Measurements from ENCODE around the gene ARL3.
"Not testable (repeated sequence)": the region's sequence is repeated elsewhere in the genome, so short reads cannot be mapped to it uniquely, and the experiment has no call there.

ARL3 gene

DNA sequence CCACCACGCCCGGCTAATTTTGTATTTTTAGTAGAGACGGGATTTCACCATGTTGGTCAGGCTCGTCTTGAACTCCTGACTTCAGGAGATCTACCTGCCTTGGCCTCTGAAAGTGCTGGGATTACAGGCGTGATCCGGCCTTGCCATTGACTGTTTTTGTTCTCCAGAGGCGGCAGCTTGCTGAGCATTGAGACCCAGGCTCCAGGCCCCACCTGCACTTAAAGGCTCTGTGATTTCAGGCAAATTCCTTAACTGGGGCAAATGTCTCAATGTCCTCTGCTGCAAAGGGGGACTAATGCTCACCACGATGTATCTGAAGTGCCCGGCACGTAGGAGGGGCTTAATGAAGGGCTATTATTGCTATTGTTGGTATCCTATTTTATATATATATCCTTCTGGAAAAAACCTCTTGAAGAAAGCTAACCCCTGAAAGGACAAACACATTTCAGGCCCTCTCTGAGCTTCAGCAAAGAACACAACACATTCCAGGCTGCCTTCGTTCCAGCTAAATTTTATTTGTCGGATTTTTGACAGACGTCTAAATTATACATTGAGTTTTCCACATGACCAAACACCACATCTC lies 40.9 kb downstream of the ARL3 start:
- DNase-seq (ENCODE audit: low read depth in 2 of 2), result no peak

DNA sequence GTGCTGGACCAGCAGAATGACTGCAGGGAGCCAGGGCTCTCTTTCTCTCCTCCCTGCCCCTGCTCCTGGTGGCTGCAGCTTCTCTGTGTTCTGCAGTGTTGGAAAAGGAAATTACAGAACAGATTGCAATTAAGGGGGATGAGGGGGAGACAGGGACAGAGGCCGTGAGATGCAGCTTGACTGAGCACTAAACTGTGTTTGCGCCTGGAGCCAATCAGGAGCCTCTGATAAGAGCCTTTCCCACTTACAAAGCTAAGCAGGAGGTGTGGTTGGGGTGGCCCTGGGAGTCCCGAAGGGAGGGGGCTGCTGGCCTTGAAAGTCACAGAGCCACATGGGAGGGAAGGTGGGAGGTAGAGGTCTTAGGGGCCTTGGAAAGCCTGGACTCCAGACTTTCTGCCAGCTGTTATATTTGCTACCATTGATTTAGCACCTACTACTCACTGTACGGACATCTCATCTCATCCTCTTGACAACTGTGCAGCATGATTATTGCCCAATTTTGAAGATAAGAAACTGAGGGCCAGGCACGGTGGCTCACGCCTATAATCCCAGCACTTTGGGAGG lies 43.2 kb downstream of the ARL3 start:
- DNase-seq (ENCODE audit: low read depth in 2 of 2), result no peak

DNA sequence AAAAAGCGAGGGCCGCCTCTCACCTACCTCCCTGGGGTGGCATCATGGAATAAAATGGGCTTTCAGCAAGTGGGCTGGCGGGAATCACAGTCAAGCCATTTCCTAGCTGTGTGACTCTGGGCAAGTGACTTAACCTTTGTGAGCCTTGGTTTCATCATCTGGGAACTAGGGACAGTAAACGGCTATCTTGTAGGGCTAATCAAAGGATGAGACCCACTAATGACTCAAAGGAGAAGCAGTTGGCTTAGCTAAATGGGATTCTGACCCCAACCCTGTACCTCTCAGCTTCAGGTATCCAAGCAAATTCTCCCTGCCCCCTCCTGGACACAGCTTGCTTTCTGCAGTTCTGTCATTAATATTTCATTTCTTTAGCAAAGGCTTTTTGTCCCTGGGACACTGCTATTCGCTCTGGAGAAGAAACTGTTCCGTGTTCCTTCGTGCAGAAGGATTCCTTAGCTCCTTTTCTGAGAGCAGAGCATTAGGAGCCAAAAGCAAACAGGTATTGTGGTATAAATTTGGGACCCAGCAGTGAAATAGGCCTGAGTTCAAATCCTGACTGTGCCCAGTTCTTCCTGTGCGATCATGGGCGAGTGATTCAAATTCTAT lies 44.0 kb downstream of the ARL3 start:
- DNase-seq (ENCODE audit: low read depth in 2 of 2), result no peak

DNA sequence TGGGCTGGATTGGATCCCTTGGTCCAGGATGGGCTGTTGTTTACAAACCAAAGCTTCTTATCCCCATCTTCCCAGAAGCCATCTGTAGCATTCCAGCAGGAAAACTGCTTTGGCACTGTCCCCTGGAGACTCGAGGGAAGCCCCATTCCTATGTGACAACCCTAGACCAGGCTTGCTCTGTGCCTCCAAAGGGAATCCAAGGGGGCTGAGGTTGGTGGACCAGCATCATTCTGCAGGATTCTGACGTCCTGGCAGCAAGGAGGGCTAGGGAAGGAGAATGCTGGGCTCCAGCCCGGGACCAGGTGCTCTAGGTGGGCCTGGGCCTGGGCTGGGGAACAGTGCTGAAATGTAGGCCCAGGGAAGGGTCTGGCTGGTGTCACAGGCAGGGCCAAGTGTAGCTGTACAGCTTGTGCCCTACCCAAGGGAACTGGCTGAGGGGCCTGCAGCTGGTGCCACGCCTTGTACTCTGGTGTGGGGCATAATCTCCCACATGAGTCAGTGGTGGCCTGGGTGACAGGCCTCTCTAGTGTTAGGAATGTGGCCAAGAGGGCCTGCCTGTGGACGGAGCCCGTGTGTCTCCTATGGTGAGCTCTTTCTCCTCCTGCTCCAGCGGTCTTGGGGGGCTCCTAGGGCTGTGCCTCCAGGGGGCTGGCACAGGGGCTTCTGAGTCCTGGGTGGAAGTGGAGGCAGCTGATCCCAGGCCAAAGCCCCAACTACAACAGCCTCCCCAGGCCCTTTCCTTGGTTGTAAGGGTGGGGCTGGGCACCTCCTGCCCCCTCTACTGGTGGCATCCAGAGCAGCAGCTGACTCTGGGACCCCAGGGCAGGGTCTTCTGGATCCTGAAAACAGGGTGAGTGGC lies 44.8 kb downstream of the ARL3 start:
- DNase-seq (ENCODE audit: low read depth in 2 of 2), result no peak

DNA sequence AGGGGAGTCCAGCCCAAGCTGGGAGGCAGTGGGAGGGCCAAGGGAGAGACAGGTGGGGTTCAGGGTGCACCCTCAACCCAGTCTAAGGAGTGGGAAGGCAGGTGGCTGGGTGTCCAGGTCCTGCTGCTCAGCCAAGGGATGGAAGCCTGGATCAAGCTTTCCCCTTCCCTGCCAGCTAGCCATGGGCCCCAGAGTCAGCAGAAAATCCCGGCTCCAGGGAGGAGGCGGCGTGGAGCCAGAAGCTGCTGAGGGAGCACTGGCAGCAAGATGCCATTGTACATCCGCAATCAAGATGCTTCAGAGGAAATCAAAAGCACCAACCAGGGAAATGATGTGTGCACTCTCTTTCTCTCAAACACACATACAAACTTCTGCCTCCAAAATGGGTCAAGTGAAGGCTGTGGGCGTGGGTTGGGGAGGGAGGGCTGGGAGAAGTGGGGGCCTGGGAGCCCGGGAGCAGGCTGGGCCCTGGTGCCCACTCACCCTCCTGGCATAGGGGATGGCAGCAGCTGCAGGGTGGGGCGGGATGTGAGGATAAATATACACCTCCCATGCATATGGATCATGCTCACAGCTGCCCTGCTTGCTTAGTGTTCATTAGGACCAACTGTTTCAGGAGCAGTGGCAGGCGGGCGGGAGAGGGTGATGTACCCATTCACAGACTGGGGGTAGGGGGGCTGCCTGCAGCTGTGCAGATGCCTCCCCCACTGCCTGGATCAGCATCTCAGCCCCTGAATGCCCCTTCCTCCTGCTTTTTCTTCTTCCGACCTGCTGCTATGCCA lies 45.7 kb downstream of the ARL3 start:
- no peak for DNase-seq (ENCODE audit: low read depth in 2 of 2)

DNA sequence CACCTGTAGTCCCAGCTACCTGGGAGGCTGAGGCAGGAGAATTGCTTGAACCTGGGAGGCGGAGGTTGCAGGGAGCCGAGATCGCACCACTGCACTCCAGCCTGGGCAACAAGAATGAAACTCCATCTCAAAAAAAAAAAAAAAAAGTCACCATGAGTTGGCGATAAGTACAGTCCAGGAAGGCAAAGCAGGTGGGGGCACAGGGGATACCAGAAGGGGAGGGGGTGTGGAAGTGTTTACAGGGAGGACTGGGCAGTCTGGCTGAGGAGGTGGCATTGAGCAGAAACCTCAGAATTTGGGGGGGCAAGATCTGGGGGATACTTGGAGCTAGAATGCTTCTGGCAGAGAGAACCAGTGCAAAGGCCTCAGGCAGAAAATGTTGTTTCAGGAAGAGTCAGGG lies 46.8 kb downstream of the ARL3 start:
- DNase-seq (ENCODE audit: low read depth in 2 of 2), result not testable (repeated sequence)

DNA sequence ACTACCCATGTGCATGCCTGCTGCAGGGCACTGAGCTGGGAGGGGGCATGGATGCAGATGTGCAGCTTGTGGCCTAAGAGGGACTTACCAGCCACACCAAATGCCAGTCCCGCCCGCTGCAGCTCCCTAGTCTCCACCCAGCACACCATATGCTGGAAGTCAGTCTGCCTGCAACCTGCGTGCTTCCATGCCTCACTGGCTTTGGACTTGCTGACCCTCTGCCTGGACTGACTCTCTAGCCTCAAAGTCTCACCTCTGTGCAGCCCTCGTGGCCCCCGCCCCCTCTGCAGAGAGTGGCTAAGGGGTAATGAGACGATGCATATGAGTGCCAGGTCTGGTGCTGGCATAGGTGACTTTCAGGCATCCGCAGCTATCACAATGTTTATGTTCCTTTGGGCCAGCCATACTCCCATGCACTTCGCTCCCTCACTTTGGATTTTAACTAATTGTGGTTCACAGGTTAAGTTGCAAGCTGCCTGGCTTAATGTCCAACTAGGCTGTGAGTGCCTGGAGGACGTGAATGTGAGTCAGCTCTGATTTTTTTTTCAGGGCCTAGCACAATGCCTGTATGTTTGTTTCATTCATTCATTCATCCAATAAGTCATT lies 48.2 kb downstream of the ARL3 start:
- DNase-seq (ENCODE audit: low read depth in 2 of 2), result no peak

DNA sequence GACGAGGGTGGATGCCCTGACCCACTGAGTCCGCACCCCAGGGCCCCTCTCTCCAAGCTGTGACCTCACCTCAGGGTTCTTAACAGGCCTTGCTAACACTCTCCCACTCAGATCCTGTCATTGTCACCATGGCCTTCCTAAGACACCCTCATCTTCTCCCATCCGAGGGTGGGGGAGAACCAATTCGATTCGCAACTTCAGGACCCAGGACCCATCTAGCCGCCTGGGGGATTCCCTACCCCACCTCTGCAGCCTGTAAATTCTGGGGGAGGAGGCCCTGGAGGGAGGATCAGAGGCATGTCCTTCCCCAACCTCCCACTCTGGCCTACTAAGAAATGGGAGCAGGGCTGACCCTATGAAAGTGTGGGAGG lies 52.6 kb downstream of the ARL3 start:
- no peak for DNase-seq (ENCODE audit: low read depth in 2 of 2)

DNA sequence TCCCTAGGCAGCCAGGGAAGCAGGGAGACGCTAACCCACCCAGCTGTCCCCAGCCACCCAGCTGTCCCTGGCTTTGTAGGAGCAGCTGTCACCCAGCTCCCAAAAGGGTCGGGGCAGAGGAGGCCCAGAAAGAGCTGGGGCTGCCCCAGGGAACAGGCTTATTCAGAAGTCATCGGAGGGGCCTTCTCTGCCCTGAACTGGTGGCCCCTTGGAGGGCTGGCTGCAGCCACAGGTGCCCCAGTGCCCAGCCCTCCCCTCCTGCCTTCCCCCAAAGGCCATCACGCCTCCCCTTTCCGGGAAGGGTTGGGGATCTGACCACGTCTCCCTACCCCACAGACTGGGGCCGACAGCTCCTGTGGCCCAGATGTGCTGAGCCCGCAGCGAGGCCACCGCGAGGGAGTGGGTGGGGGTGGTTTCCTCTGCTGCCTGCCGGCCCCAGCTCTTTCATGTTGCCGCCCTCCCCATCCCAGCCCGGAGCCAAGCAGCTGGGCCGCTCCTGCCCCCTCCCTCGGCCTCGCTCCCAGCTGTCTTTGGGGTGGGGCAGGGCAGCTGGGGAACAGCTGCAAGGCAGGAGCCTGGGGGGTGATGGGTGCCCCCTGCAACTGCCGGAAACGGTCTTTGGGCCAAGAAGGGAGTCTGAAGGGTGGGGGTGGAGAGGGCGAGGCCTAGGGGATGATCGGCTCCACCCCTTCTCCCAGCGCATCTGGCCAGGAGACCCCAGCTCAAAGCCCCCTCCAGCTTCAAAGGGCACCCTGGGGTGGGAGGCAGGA lies 53.1 kb downstream of the ARL3 start:
- DNase-seq (ENCODE audit: low read depth in 2 of 2), result no peak

DNA sequence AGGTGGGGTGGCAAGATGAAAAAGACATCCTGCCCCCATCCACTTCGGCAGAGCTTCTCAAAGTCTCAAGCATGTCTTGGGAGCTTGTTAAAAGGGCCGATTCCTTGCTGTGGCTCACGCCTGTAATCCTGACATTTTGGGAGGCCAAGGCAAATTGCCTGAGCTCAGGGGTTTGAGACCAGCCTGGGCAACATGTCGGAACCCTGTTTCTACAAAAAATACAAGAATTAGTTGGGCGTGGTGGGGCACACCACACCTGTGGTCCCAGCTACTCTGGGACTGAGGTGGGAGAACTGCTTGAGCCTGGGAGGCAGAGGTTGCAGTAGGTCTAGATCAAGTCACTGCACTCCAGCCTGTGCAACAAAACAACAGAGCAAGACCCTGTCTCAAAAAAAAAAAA lies 55.4 kb downstream of the ARL3 start:
- no peak for DNase-seq (ENCODE audit: low read depth in 2 of 2)

DNA sequence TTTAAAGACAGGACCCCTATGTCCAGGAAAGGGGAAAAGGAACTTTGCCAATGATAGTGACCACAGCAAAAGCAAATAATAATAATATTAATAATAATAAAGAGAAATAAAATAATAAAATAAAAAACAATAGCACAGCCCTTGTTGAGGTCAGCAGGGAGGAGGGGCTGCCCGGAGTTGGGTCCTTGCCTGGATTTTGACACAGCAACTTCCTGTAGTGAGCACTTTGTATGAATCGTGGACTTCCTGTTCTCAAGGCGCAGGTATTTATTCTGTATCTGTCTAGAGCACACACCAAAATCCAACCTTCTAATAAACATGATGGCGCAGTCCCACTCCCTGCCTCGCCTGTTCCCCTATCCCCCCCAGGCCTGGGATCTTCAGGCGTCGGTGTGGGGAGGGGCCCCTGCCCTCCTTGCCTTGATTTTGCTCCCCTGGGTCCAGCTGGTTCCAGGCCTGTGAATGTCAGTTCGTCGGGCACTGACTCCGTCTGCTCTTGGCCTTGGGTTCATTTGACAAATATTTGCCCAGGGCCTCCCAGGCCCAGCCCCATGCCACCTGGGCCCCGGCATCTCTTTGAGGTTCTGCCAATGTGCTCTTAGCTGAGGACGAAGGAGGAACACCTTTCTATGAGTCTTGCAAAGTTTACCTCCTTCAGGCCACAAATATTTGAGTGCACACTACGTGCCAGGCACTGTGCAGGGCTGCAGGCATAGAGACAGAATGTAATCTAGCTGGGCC lies 56.0 kb downstream of the ARL3 start:
- no peak for DNase-seq (ENCODE audit: low read depth in 2 of 2)

DNA sequence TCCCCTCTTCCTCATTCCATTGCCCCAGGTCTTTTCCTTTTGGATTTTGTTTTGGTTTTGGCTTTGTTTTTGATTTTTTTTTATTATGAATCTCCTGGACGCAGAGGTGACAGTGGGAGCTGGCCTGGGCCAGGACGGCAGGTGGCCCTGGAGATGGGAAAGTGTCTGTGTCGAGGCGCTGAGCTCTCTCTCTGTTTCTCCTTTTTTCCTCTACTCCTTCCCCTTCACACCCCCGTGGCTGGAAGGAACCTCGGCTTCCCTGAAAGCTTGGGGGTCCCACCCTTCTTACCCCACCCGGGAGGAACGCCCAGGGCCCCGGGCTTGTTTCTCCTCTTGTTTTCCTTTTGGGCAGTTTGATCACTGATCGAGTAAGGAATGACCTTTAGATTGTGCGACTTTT lies 56.7 kb downstream of the ARL3 start:
- DNase-seq (ENCODE audit: low read depth in 2 of 2), result no peak

DNA sequence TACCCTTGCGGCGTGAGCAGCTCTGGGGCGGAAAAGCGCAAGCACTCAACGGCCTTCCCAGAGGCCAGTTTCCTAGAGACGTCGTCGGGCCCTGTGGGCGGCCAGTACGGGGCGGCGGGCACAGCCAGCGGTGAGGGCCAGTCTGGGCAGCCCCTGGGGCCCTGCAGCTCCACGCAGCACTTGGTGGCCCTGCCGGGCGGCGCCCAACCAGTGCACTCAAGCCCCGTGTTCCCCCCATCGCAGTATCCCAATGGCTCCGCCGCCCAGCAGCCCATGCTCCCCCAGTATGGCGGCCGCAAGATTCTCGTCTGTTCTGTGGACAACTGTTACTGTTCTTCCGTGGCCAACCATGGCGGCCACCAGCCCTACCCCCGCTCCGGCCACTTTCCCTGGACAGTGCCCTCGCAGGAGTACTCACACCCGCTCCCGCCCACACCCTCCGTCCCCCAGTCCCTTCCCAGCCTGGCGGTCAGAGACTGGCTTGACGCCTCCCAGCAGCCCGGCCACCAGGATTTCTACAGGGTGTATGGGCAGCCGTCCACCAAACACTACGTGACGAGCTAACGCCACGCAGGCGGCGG lies 57.3 kb downstream of the ARL3 start:
- DNase-seq (ENCODE audit: low read depth in 2 of 2), result no peak

DNA sequence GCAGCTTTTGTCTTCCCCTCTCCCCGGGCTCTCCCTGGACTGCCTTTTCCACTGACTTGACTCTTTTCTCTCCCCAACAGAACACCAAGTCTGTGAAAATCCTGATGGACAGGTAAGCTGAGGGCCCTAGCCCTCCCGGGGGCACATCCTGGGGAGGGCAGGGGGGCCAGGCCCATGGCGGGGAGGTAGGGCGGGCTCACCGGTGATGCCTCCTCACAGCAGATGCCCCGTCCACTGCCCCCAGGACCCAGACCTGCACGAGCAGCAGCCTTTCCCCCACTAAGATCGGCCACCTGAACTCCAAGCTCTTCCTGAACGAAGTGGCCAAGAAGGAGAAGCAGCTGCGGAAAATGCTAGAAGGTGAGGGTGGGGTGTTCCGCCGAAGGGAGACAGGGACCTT lies 58.2 kb downstream of the ARL3 start:
- no peak for DNase-seq (ENCODE audit: low read depth in 2 of 2)

DNA sequence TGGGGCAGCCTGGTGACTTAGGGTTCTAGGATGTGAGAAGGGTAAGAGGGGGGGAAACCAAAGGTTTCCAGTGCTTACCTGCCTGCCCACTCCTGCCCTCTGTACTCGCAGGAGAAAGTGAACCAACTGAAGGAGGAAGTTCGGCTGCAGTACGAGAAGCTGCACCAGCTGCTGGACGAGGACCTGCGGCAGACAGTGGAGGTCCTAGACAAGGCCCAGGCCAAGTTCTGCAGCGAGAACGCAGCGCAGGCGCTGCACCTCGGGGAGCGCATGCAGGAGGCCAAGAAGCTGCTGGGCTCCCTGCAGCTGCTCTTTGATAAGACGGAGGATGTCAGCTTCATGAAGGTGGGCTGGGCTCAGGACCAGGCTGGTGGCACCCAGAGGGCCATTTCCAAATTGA lies 59.2 kb downstream of the ARL3 start:
- no peak for DNase-seq (ENCODE audit: low read depth in 2 of 2)

DNA sequence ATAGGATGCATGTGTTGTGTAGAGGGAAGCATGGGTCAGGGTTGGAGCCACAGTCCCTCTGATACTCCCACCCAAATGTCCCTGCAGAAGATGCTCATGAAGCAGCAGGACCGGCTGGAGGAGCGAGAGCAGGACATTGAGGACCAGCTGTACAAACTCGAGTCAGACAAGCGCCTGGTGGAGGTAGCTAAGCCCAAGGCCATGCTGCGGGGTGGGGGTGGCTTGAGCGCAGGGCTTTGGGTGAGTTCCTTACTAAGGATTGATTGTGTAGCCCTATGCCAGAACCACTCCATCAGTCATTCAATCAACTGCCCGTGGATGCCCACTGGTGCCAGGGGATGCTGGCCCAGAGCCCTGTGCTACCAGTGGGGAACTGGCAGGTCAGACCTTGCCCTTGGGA lies 59.6 kb downstream of the ARL3 start:
- DNase-seq (ENCODE audit: low read depth in 2 of 2), result no peak

DNA sequence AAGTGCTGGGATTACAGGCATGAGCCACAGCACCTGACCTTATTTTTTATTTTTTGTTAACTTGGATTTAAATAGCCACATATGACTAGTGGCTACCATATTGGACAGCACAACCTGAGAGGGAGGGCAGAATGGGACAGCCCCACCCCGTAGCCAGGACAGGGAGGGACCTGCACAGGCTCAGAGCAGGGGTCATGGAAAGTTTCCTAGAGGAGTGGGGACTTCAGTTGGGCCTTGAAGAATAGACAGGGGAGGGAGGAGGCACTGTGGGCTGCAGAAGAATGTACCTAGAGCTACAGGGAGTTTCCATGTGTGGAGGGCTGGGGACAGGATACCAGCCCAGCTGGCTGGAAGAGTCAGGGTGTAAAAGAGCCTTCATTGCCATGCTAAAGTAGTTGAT lies 61.1 kb downstream of the ARL3 start:
- DNase-seq (ENCODE audit: low read depth in 2 of 2), result no peak

DNA sequence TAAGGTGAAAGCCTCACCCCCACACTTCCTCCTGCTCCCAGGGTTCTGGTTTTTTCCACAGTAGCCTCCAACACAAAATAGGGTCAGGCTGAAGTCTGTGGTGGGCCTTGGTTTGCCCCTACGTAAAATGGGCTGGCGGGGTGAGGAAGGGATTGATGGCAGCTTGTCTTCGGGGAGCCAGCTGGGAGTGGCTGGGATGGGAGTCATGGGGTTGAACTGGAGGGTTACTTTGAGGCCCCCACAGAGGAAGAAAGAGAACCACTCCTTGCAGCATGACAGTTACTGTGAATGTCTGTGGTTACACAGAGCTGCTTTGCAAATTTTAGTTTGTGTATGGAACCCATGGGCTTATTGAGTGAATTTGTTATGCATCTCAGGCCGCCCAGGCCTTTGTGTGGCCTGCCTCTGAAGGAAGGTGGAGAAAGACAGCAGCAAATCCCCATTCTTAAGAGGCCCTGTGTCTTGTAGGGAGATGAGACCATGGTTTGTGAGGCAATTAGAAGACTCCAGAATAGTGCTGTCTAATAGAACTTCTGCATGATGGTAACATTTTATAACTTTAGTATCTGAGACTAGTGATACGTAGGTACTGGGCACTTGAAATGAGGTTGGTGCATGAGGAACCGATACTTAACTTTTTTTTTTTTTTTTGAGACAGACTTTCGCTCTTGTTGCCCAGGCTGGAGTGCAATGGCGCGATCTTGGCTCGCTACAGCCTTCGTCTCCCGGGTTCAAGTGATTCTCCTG lies 61.9 kb downstream of the ARL3 start:
- no peak for DNase-seq (ENCODE audit: low read depth in 2 of 2)
